Measurements from ENCODE around the gene ANGPT4. TPM values are rescaled to one million over a fixed set of nuclear protein-coding genes. Genes with fewer than 3 reads are reported as not detected.
A peak's percentile ranks its signal among the peaks of the same experiment; 100 is the strongest.
"Not testable (repeated sequence)": the region's sequence is repeated elsewhere in the genome, so short reads cannot be mapped to it uniquely, and the experiment has no call there.

ANGPT4 gene
- total RNA-seq, 2 experiments from 2014 or later = not detected

- H3K27ac Mint-ChIP-seq = no peak overlapping the region
- DNase-seq = no peak
- peaks cover 20% of the 10 kb centered on the region for H3K36me3 Mint-ChIP-seq
- H3K9me3 Mint-ChIP-seq (ENCODE audit: low read depth) = peaks cover 2% of the 10 kb centered on the region
- no peak overlapping the region for H3K4me3 Mint-ChIP-seq
- peaks cover 49% of the 10 kb centered on the region for H3K4me1 Mint-ChIP-seq
- no peak for ATAC-seq
- CTCF ChIA-PET = no interaction called here
- no peaks in the 10 kb centered on the region for H3K27me3 Mint-ChIP-seq
Measured at GRCh38 chr20:839626-840025, 76.5 kb downstream of the ANGPT4 start.

GRCh38 chr20:839015-839414 is 77.1 kb downstream of the ANGPT4 start:
- peaks cover 2% of the 10 kb centered on the region for H3K9me3 Mint-ChIP-seq (ENCODE audit: low read depth)
- H3K4me3 Mint-ChIP-seq = no peak overlapping the region
- H3K4me1 Mint-ChIP-seq = peaks cover 46% of the 10 kb centered on the region
- CTCF ChIA-PET = interaction anchor here (0.9 to 1.1 kb wide), 2 partner anchors 8 to 120 kb away, joined by 3 to 4 read pairs; no protein-coding TSS in a partner anchor
- DNase-seq (no peak), ATAC-seq (no peak)
- no peak overlapping the region for H3K27ac Mint-ChIP-seq
- no peaks in the 10 kb centered on the region for H3K27me3 Mint-ChIP-seq
- peaks cover 20% of the 10 kb centered on the region for H3K36me3 Mint-ChIP-seq

DNA sequence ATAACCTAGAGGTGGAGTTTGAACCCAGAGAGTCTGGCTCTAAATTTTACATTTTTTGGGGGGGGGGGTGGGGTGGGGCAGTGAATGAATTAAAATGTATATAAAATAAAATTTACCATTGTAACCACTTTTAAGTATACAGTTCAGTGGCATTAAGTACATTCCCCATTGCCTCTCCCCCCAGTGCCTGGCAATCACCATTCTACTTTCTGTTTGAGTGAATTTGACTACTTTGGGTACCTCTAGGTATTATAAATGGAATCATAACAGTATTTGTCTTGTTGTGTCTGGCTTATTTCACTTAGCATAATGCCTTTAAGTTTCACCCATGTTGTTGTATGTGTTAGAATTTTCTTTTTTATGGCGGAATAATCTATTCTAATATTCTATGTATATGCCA is 79.9 kb downstream of the ANGPT4 start:
- Mint-ChIP-seq H3K9me3 (ENCODE audit: low read depth) (peaks cover 2% of the 10 kb centered on the region), H3K27me3 (no peaks in the 10 kb centered on the region), H3K36me3 (peaks cover 20% of the 10 kb centered on the region), H3K4me3 (peak overlapping the region; percentile 23), H3K27ac (peak overlapping the region; percentile 31), H3K4me1 (peaks cover 39% of the 10 kb centered on the region)
- no peak for ATAC-seq
- DNase-seq = no peak
- CTCF ChIA-PET = interaction anchor here (2.0 to 4.3 kb wide), 2 partner anchors 9 to 121 kb away, joined by 5 to 37 read pairs; no protein-coding TSS in a partner anchor

GRCh38 chr20:835608-836045 is 80.5 kb downstream of the ANGPT4 start:
- peaks cover 2% of the 10 kb centered on the region for H3K9me3 Mint-ChIP-seq (ENCODE audit: low read depth)
- H3K27ac Mint-ChIP-seq = peak overlapping the region; percentile 53
- no peaks in the 10 kb centered on the region for H3K27me3 Mint-ChIP-seq
- ATAC-seq = no peak
- DNase-seq = no peak
- peaks cover 38% of the 10 kb centered on the region for H3K4me1 Mint-ChIP-seq
- H3K36me3 Mint-ChIP-seq = peaks cover 20% of the 10 kb centered on the region
- peak overlapping the region; percentile 64 for H3K4me3 Mint-ChIP-seq
- CTCF ChIA-PET = interaction anchor here (0.7 to 4.3 kb wide), 3 partner anchors 10 to 122 kb away, joined by 3 to 37 read pairs (median 5); no protein-coding TSS in a partner anchor

DNA sequence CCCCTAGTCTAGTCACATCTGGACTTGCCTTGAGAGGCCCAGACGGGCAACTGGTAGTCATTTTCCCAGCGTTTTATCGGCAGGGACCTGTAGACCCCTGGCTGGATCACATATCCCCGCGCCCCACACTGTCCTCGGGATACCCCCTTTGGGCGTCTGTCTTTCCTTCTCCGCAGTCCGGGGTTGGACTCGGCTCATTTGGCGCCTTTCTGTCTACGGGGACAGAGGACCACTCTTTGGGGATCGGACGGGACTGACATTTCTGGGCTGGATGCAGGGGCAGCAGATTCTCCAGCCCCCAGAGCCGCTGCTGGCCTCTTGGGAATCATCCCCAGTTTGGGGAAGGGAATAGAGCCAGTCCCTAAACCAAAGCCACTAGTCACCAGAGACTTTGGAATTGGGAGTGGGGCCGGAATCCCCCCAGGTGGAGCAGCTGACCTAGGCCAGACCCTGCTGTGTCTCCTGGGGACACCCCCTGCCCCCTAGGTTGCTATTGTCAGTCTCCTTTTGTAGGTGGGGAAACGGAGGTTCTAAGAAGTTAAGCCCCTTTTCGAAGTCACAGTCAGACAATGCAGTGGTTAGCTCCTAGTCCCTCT is 81.9 kb downstream of the ANGPT4 start:
- Mint-ChIP-seq H3K9me3 (ENCODE audit: low read depth) (peaks cover 2% of the 10 kb centered on the region), H3K4me3 (peak overlapping the region; percentile 90), H3K4me1 (peaks cover 38% of the 10 kb centered on the region), H3K27me3 (no peaks in the 10 kb centered on the region), H3K27ac (peak overlapping the region; percentile 84), H3K36me3 (peaks cover 16% of the 10 kb centered on the region)
- ATAC-seq = no peak
- DNase-seq = no peak
- CTCF ChIA-PET = interaction anchor here (0.8 to 4.3 kb wide), 9 partner anchors 11 to 381 kb away, joined by 3 to 37 read pairs (median 4); no protein-coding TSS in a partner anchor

GRCh38 chr20:833450-834150 is 82.5 kb downstream of the ANGPT4 start, which contains the start of gene FAM110A:
FAM110A (plus strand) TSS chr20:833715; CDS start chr20:844805, 11,090 bp downstream.
- peak; percentile 97 for DNase-seq
- peak within 1 kb of the TSS; percentile 84 for H3K27ac Mint-ChIP-seq
- peaks cover 43% of the 10 kb centered on the region for H3K4me1 Mint-ChIP-seq
- CTCF ChIA-PET = interaction anchor here (0.8 to 4.3 kb wide), 12 partner anchors 12 to 382 kb away, joined by 3 to 37 read pairs (median 4); no protein-coding TSS in a partner anchor
- H3K27me3 Mint-ChIP-seq = no peaks in the 10 kb centered on the region
- peaks cover 2% of the 10 kb centered on the region for H3K9me3 Mint-ChIP-seq (ENCODE audit: low read depth)
- peak within 1 kb of the TSS; percentile 90 for H3K4me3 Mint-ChIP-seq
- H3K36me3 Mint-ChIP-seq = peaks cover 15% of the 10 kb centered on the region
- peak; percentile 94 for ATAC-seq

DNA sequence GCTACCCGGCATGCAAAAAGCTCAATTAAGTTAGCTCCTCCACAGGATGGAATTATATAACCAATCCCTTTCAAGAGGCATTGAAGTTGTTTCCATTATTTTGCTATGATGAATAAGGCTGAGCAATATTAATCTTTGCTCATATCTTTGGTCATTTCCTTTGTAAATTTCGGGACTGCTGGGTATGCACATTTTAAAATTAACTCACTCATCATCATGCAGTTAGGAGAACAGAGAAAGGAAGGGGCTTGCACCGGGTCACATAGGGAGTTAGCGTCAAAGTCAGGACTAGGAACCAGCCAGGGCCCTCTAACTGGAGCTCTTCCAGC is 83.0 kb downstream of the ANGPT4 start:
- Mint-ChIP-seq H3K27me3 (no peaks in the 10 kb centered on the region), H3K36me3 (peaks cover 10% of the 10 kb centered on the region), H3K4me1 (peaks cover 39% of the 10 kb centered on the region), H3K4me3 (peak overlapping the region; percentile 90), H3K27ac (peak overlapping the region; percentile 81), H3K9me3 (ENCODE audit: low read depth) (peaks cover 2% of the 10 kb centered on the region)
- no peak for ATAC-seq
- no peak for DNase-seq
- CTCF ChIA-PET = interaction anchor here (0.7 to 4.3 kb wide), 13 partner anchors 12 to 484 kb away, joined by 3 to 37 read pairs (median 3); no protein-coding TSS in a partner anchor

GRCh38 chr20:831956-832355 is 84.2 kb downstream of the ANGPT4 start:
- Mint-ChIP-seq H3K9me3 (ENCODE audit: low read depth) (no peaks in the 10 kb centered on the region), H3K36me3 (peaks cover 5% of the 10 kb centered on the region), H3K4me1 (peaks cover 33% of the 10 kb centered on the region), H3K27ac (no peak overlapping the region), H3K4me3 (no peak overlapping the region), H3K27me3 (no peaks in the 10 kb centered on the region)
- ATAC-seq = no peak
- no peak for DNase-seq
- CTCF ChIA-PET = interaction anchor here (0.7 to 4.3 kb wide), 6 partner anchors 13 to 125 kb away, joined by 3 to 37 read pairs (median 8); no protein-coding TSS in a partner anchor

DNA sequence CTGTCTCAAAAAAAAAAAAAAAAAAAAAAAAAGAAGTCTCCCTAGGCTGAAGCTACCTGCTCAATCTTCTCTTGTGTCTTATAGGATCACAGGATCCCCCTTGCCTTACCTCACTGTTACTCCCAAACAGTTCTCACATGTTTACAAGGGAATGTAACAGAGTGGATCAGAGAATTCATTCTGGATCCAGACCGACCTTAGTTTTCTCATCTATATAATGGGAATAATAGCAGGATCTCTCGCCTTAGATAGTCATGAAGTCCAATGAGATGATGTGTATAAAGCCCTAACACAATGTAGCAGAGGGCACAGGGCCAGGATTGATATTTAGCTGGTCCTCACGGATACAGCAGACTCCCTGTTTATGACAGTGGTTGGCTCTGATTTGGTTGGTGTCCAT is 84.9 kb downstream of the ANGPT4 start:
- ATAC-seq (no peak), DNase-seq (no peak)
- CTCF ChIA-PET = interaction anchor here (1.5 to 3.1 kb wide), 2 partner anchors 124 to 126 kb away, joined by 5 to 13 read pairs; no protein-coding TSS in a partner anchor
- H3K4me1 Mint-ChIP-seq = peaks cover 27% of the 10 kb centered on the region
- no peak overlapping the region for H3K4me3 Mint-ChIP-seq
- no peak overlapping the region for H3K27ac Mint-ChIP-seq
- peaks cover 2% of the 10 kb centered on the region for H3K36me3 Mint-ChIP-seq
- H3K9me3 Mint-ChIP-seq (ENCODE audit: low read depth) = no peaks in the 10 kb centered on the region
- H3K27me3 Mint-ChIP-seq = no peaks in the 10 kb centered on the region

DNA sequence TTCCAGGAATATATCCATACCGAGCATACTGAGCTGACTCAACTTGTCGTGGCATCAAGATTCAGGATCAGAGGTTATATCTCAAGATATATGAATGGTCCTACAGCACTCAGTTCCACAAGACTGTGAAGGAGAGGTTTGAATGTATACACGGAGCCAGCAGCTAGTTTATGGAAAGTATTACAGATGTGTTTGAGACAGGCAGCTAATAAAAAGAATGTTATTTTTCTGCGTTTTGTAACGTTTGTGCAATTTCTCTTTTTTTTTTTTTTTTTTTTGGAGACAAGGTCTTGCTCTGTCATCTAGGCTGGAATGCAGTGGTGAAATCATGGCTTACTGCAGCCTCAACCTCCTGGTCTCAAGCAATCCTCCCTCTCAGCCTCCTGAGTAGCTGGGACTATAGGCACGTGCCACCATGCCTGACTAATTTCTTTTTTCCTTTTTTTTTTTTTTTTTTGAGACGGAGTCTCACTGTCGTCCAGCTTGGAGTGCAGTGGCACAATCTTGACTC is 86.1 kb downstream of the ANGPT4 start:
- Mint-ChIP-seq H3K9me3 (ENCODE audit: low read depth) (no peaks in the 10 kb centered on the region), H3K4me3 (no peak overlapping the region), H3K27ac (no peak overlapping the region), H3K4me1 (peaks cover 24% of the 10 kb centered on the region), H3K36me3 (no peaks in the 10 kb centered on the region), H3K27me3 (no peaks in the 10 kb centered on the region)
- ATAC-seq (no peak), DNase-seq (no peak)
- CTCF ChIA-PET = interaction anchor here (0.6 to 1.3 kb wide), 2 partner anchors 11 to 151 kb away, joined by 3 read pairs; no protein-coding TSS in a partner anchor

DNA sequence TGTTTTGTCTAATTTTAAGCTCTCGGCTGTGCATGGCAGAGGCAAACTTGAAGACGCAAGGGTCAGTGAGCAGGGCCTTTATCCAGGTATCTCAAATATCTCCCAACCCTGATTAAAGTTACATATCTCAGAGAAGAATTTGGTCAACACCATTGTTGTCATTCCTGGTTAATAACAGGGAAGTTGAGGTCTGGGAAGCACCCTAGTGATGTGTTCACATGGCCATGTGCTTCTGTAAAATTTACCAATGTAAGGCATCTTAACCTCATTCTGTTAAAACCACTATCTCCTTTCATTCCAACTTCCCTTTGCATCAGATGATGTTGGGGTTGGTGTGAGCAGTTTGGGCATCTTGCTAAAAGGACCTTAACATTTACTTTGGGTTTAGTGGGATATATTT is 86.6 kb downstream of the ANGPT4 start:
- CTCF ChIA-PET = interaction anchor here (0.6 to 1.3 kb wide), 2 partner anchors 10 to 151 kb away, joined by 3 read pairs; no protein-coding TSS in a partner anchor
- no peak for DNase-seq
- Mint-ChIP-seq H3K4me3 (no peak overlapping the region), H3K27me3 (no peaks in the 10 kb centered on the region), H3K36me3 (no peaks in the 10 kb centered on the region), H3K27ac (no peak overlapping the region), H3K4me1 (peaks cover 22% of the 10 kb centered on the region), H3K9me3 (ENCODE audit: low read depth) (no peaks in the 10 kb centered on the region)
- no peak for ATAC-seq

GRCh38 chr20:828987-829386 is 87.1 kb downstream of the ANGPT4 start:
- peaks cover 21% of the 10 kb centered on the region for H3K4me1 Mint-ChIP-seq
- DNase-seq (peak; percentile 41), ATAC-seq (no peak)
- no peaks in the 10 kb centered on the region for H3K9me3 Mint-ChIP-seq (ENCODE audit: low read depth)
- H3K27ac Mint-ChIP-seq = peak overlapping the region; percentile 6
- no peaks in the 10 kb centered on the region for H3K36me3 Mint-ChIP-seq
- no peaks in the 10 kb centered on the region for H3K27me3 Mint-ChIP-seq
- CTCF ChIA-PET = interaction anchor here (1.0 to 1.3 kb wide), 2 partner anchors 9 to 14 kb away, joined by 3 to 5 read pairs; no protein-coding TSS in a partner anchor
- H3K4me3 Mint-ChIP-seq = no peak overlapping the region

DNA sequence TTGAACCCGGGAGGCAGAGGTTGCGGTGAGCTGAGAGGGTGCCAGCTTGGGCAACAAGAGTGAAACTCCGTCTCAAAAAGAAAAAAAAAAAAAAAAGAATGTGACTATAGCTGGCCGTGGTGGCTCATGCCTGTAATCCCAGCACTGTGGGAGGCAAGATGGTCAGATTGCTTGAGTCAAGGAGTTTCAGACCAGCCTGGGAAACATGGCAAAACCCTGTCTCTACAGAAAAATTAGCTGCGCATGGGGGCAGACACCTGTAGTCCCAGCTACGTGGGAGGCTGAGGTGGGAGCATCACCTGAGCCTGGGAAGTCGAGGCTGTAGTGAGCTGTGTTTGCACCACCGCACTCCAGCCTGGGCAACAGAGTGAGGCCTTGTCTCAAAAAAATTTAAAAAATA is 88.2 kb downstream of the ANGPT4 start:
- H3K27me3 Mint-ChIP-seq; H3K36me3 Mint-ChIP-seq; H3K9me3 Mint-ChIP-seq (ENCODE audit: low read depth); H3K4me3 Mint-ChIP-seq; H3K27ac Mint-ChIP-seq; ATAC-seq: not testable (repeated sequence)
- CTCF ChIA-PET = interaction anchor here (0.7 to 2.5 kb wide), 6 partner anchors 9 to 385 kb away, joined by 4 to 10 read pairs (median 5); no protein-coding TSS in a partner anchor
- peaks cover 17% of the 10 kb centered on the region for H3K4me1 Mint-ChIP-seq
- peak; percentile 16 for DNase-seq

Measured in activated CD8-positive, alpha-beta memory T cell treated with anti-CD3 and anti-CD28 coated beads, Interleukin-2, amount 10 ng/mL, durations not matched to agents 7 days and 5 days (primary cell).